H7 (cell line): ENCODE measurements around the gene LKAAEAR1. TPM values are rescaled to one million over a fixed set of nuclear protein-coding genes. Genes with fewer than 3 reads are reported as not detected.

Experiments used
- DNase-seq: peaks from one replicate; pipeline ENCODE4 v3.0.0; 2012
- H3K27me3 ChIP-seq: 2 replicates; pipeline ENCODE4 v1.6.0; 2011; ENCODE audit warnings: mild to moderate bottlenecking, low read length; ENCODE audit not compliant: control insufficient read depth, insufficient read depth
- H3K36me3 ChIP-seq: replicated peaks from 2 replicates; pipeline ENCODE4 v1.5.1; 2011; ENCODE audit warnings: low read length; ENCODE audit not compliant: control insufficient read depth, insufficient read depth
- H3K4me3 ChIP-seq: 2 replicates; pipeline ENCODE4 v1.5.1; 2011; ENCODE audit warnings: low read depth, mild to moderate bottlenecking, control low read depth, low read length, moderate library complexity; ENCODE audit not compliant: insufficient read depth
- total RNA-seq: library from RNA; depleted of rRNA; stranded (reverse); fragments of >200 nt; shearing (Covaris generic); gene quantifications from 2 replicates; pipeline ENCODE4 v1.2.3, GENCODE V29; 2014

LKAAEAR1 gene
- total RNA-seq, 1 experiment from 2014 or later: 0.45 TPM

DNA sequence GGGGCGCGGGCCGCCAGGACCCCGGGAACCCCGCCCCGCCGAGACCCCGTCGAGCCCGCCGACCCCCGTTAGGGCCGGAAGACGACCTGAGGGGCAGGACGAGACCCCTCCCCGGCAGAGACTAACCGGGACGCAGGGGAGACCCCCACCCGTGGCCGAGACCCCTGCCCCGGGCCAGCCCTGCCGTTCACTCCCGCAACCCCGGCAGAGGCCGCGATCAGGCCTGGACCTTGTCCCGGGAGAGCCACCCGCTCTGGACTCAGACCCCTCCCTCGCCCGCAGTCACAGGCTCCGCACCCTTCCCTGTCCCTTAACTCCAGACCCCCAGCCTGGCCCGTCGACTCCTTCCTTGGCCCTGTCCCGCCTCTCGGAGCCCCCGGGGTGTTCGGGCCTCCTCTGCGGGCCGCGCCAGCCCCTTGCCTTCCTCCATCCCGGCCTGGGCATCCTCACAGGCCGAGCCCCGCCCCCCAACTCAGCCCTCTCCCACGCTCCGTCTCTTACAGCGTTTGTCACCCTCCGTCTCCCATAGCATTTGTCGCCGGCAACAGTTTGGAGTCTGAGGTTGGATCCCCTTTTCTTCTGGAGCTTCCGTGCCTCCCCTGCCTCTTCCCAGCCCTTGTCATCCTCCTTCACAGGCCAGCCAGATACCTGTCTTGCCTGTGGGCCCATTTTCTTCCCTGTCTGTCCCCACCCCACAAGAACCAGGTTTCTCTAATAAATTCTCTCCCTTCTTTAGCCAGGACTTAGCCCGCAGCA is 20.6 kb downstream of the LKAAEAR1 start:
- Histone ChIP-seq H3K4me3 (peak overlapping the region; percentile 89), H3K27me3 (no peaks in the 10 kb centered on the region), H3K36me3 (no peaks in the 10 kb centered on the region)
- DNase-seq: peak; percentile 89

DNA sequence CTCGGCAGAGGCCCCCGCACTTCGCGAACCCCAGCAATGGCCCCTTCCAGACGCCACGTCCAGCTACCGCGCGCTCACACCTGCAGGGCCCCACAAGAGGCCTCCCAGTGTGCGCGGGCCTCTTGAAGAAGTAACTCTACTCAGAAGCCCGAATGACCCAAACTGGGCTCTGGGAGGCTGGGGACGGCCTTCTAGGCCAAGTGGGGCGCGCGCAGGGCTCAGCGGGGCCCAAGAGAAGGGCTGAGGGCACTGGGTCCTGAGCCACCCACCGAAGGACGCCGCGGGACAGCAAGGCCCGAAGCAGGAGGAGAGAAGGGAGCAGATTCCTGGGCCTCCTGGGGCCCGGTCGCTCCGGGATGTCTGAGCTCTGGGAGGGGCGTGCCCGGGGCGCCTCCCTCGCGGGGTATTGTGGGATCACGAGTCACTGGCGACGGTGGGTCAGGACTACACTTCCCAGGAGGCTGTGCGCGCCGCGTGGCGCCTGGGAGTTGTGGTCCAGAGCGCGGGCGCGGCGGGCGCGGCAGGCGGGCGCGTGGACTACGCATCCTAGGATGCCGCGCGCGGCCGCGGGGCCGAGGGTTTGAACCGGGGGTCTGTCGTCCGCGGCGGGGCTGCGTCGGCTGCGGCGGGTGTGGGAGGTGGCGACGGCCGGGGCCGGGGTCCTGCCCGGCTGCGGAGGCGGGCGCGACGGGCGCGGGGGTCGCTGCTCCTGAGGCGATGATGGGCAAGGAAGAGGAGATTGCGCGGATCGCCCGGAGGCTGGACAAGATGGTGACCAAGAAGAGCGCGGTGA is 21.4 kb downstream of the LKAAEAR1 start, which contains the start of gene TCEA2:
TCEA2 (plus strand) TSS at position 603 of the 793 bp plus-strand sequence; CDS start at position 718, 115 bp downstream.
- DNase-seq: peak; percentile 99
- Histone ChIP-seq H3K27me3 (no peaks in the 10 kb centered on the region), H3K36me3 (no peaks in the 10 kb centered on the region), H3K4me3 (peak within 1 kb of the TSS; percentile 89)

- H3K36me3 ChIP-seq: no peaks in the 10 kb centered on the region
- no peaks in the 10 kb centered on the region for H3K27me3 ChIP-seq
- no peak for DNase-seq
- H3K4me3 ChIP-seq: peak overlapping the region; percentile 89
Measured at GRCh38 chr20:64062276-64062595, 22.0 kb downstream of the LKAAEAR1 start.

GRCh38 chr20:64058536-64058935 is 25.7 kb downstream of the LKAAEAR1 start:
- DNase-seq: no peak
- Histone ChIP-seq H3K36me3 (no peaks in the 10 kb centered on the region), H3K4me3 (no peak overlapping the region), H3K27me3 (no peaks in the 10 kb centered on the region; the same call in 1 of the 2 replicates)

- Histone ChIP-seq H3K4me3 (peak overlapping the region; percentile 12; the same call in 1 of the 2 replicates), H3K36me3 (no peaks in the 10 kb centered on the region)
- DNase-seq: peak; percentile 99
Measured at GRCh38 chr20:64057628-64058498, 26.3 kb downstream of the LKAAEAR1 start.

GRCh38 chr20:64056889-64057627 is 27.1 kb downstream of the LKAAEAR1 start:
- H3K27me3 ChIP-seq: no peaks in the 10 kb centered on the region; the same call in 1 of the 2 replicates
- H3K36me3 ChIP-seq: no peaks in the 10 kb centered on the region
- peak; percentile 81 for DNase-seq
- H3K4me3 ChIP-seq: peak overlapping the region; percentile 12; the same call in 1 of the 2 replicates

More at GRCh38 chr20:64057628-64058498, 26.3 kb downstream of the LKAAEAR1 start:
- no peaks in the 10 kb centered on the region; the same call in 1 of the 2 replicates for H3K27me3 ChIP-seq

- H3K27me3 ChIP-seq: no peaks in the 10 kb centered on the region; the same call in 1 of the 2 replicates
- no peaks in the 10 kb centered on the region for H3K36me3 ChIP-seq
- no peak overlapping the region for H3K4me3 ChIP-seq
- no peak for DNase-seq
Measured at GRCh38 chr20:64056639-64056888, 27.6 kb downstream of the LKAAEAR1 start.

- Histone ChIP-seq H3K4me3 (no peak overlapping the region), H3K27me3 (peaks cover 1% of the 10 kb centered on the region; the same call in 1 of the 2 replicates), H3K36me3 (no peaks in the 10 kb centered on the region)
- DNase-seq: peak; percentile 75
Measured at GRCh38 chr20:64055893-64056638, 28.1 kb downstream of the LKAAEAR1 start.

- peaks cover 4% of the 10 kb centered on the region for H3K27me3 ChIP-seq
- no peaks in the 10 kb centered on the region for H3K36me3 ChIP-seq
- H3K4me3 ChIP-seq: no peak overlapping the region
- DNase-seq: no peak
Measured at GRCh38 chr20:64055396-64055892, 28.8 kb downstream of the LKAAEAR1 start.

GRCh38 chr20:64053841-64054661 is 30.1 kb downstream of the LKAAEAR1 start:
- Histone ChIP-seq H3K36me3 (no peaks in the 10 kb centered on the region), H3K4me3 (no peak overlapping the region), H3K27me3 (peaks cover 13% of the 10 kb centered on the region)
- peak; percentile 89 for DNase-seq

GRCh38 chr20:64052987-64053840 is 31.0 kb downstream of the LKAAEAR1 start:
- Histone ChIP-seq H3K27me3 (peaks cover 21% of the 10 kb centered on the region), H3K4me3 (no peak overlapping the region), H3K36me3 (no peaks in the 10 kb centered on the region)
- DNase-seq: no peak

- DNase-seq: no peak
- Histone ChIP-seq H3K36me3 (no peaks in the 10 kb centered on the region), H3K27me3 (peaks cover 30% of the 10 kb centered on the region), H3K4me3 (no peak overlapping the region)
Measured at GRCh38 chr20:64052326-64052722, 31.9 kb downstream of the LKAAEAR1 start.
